ENCODE measurements around the gene MAP7D1.
"Not testable (repeated sequence)": the region's sequence is repeated elsewhere in the genome, so short reads cannot be mapped to it uniquely, and the experiment has no call there.

The MAP7D1 gene

DNA sequence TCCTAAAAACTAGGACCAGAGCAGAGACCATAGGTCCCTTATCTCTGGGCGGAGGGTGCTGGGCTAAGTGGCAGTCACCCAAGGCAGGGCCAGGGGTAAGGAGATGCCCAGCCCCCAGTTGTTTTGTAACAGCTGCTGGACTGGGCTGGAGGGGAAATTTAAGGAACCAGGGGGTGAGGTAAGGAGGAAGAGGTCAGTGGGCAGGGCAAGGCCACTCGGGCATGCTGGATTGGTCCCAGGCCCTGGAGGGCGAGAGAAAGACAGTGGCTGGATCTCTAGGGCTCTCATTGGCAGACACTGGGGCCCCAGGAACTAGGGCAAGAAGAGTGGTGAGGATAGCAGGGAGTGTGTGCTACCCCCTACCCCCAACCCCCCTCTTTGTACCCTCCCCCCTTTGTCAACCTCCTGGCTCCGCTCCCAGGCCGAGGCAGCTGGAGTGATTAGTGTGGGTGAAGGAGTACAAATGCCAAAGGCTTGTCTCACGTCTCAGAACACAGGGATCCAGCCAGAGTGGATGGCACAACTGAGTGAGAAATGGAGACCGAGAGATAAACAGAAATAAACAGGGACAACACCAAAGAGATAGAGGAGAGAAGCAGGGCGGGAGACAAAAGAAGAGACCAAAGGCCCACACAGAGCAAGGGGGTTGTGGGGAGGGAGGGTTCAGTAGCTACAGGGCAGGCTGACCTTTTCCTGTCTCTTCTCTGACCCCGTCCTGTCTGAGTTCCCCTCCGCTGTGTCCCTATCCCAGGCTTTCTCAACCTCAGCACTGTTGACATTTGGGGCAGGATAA is 47.8 kb downstream of the MAP7D1 start:
- DNase-seq (ENCODE audit: low read depth), result no peak

DNA sequence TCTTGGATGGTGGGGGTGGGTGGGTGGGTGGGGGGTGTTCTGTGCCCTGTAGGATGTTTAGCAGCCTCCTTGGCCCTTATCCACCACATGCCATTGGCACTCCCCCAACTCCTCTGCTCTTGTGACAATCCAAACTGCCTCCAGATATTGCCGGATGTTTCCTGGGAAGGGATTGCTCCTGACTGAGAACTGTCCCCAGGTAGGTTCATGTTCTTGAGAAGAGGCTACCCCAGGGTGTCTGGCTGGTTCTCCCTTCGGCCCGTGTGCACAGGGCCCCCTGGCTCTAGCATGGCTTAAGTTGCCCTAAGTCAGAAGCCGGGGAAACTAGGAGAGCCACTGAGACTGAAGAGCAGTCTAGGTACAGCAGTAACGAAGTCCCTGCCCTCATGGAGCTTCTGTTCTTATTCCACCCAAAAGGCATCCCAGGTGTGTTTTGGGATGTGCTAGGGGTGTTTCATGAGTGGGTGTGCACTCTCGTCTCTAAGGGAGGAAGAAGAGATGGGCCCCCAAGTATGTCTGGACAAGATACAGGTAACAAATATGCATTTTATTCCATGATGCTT is 48.5 kb downstream of the MAP7D1 start:
- no peak for DNase-seq (ENCODE audit: low read depth)

DNA sequence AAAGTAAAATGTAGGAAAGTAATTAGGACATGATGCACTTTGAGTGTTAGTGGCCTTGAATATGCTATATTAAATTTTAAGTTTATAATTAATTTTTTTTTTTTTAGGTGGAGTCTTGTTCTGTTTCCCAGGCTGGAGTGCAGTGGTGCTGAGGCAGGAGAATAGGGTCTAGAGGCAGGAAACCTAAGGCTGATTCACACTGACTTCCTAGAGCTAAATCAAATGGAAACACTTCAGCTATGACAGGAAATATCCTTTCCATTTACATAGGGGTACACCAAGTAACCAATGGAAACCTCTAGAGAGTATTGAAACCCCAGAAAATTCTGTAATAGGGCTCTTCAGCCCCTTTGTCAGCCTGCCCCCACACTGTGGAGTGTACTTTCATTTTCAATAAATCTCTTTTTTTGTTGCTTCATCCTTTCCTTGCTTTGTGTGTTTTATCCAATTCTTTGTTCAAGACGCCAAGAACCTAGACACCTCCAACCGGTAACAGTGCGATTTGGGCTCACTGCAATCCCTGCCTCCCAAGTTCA is 50.4 kb downstream of the MAP7D1 start:
- DNase-seq (ENCODE audit: low read depth), result no peak

DNA sequence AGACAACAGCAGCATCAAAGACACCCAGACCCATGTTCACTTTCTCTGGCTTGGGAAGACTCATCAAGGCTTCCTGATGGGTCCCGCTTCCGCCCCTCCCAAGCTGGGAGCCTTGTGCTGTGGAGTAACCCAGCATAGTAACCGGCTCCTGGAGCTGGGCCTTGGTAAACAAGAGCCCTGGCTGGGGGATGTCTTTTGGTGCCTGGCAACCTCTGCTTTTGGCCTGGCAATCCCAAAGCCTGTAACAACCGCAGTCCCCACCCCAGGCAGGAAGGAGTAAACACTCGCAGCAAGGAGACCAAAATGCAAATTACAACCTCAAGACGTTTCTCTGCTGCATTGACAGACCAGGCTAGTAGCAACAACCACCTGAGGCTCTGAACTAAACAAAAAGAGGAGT is 51.4 kb downstream of the MAP7D1 start:
- DNase-seq (ENCODE audit: low read depth), result no peak

DNA sequence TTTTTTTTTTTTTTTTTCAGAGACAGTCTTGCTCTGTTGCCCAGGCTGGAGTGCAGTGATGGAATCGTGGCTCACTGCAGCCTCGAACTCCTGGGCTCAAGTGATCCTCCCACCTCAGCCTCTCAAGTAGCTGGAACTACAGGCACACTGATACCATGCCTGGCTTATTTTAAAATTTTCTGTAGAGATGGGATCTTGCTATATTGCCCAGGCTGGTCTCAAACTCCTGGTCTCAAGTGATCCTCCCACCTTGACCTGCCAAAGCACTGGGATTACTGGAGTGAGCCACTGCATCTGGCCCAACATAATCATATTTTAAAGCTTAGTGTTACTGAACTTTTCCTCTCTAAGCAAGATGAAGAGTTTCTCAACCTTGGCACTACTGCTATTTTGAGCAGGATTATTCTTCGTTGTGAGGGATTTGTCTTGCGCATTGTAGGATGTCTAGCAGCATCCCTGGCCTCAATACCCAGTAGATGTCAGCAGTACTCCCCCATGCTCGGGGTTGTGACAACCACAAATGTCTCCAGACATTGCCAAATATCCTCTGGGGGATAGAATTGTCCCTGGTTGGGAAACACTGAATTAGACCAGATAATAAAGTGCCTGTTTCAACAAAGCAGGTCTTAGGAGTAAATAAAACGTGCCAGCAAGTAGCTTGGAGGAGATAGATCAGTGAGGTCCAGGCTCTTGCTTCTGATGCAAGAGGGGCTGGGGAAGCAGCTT is 53.2 kb downstream of the MAP7D1 start:
- DNase-seq (ENCODE audit: low read depth), result no peak

DNA sequence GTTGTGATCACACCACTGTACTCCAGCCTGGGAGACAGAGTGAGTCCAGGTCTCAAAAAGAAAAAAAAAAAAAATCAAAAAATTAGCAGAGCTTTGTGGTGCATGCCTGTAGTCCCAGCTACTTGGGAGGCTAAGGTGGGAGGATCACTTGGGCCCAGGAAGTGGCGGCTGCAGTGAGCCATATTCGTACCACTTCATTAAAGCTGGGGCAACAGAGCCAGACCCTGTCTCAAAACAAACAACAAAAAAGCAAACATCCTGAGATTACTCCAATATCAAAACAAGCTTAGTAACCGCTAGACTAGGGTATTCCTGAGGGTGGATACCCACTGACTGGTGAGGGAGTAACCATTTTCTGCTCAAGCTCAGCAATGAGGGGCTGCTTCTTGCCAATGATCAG is 55.3 kb downstream of the MAP7D1 start:
- DNase-seq (ENCODE audit: low read depth), result no peak

DNA sequence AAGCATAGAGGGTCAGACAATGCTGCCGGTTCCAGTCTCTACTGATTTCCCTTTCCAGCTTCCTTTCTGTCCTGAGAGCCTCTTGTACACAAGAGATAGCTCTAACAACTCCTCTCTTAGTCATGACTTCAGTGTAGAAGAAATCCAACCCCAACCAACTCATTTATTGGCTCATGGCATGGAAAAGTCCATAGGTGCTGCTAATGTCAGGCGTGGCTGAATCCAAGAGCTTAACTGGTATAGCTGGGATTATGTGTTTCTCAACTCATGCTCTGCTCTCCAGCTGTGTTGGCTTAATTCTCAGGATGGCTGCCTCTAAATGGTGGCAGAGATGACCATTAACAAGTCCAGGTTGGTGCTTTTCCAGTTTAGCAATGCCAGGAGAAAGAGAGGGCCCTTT is 55.9 kb downstream of the MAP7D1 start:
- DNase-seq (ENCODE audit: low read depth), result no peak

DNA sequence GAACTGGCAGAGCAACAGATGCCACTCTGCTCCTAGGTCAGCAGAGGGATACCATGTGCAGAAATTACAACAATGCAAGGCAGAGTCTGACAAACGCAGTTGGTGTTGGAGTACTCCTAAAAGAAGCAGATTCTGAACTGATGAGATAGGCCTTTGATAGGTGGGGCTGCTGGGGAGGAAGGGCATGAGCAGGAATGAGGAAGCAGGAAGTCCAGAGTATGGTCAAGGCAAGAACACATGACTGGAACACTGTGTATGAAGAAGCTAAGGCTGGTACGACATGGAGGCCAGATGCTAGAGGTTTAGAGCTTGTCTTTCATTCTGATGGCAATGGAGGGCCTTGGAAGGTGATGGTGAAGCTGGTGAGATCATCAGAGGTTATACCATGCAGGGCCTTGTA is 56.8 kb downstream of the MAP7D1 start:
- DNase-seq (ENCODE audit: low read depth), result no peak

DNA sequence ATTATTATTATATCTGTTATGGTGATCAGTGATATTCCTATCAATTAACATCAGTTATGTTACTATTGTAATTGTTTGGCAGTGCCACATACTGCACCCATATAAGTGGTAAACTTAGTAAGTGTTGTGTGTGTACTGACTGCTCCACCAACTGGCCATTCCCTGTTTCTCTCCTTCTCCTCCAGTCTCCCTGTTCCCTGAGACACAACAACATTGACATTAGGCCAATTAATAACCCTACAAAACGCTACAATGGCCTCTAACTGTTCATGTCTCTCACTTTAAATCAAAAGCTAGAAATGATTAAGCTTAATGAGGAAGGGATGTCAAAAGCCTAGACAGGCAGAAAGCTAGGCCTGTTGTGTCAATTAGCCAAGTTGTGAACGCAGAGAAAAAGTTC is 61.7 kb downstream of the MAP7D1 start:
- no peak for DNase-seq (ENCODE audit: low read depth)

DNA sequence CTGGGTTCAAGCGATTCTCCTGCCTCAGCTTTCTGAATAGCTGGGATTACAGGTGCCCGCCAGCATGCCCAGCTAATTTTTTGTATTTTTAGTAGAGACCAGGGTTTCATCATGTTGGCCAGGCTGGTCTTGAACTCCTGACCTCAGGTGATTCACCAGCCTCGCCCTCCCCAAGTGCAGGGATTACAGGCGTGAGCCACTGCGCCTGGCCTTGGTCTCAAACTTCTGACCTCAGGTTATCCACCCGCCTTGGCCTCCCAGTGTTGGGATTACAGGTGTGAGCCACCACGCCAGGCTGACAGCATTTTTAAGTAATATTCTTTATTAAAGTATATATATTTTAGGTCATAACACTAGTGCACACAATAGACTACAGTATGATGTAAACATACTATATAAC is 65.9 kb downstream of the MAP7D1 start:
- DNase-seq (ENCODE audit: low read depth), result not testable (repeated sequence)

DNA sequence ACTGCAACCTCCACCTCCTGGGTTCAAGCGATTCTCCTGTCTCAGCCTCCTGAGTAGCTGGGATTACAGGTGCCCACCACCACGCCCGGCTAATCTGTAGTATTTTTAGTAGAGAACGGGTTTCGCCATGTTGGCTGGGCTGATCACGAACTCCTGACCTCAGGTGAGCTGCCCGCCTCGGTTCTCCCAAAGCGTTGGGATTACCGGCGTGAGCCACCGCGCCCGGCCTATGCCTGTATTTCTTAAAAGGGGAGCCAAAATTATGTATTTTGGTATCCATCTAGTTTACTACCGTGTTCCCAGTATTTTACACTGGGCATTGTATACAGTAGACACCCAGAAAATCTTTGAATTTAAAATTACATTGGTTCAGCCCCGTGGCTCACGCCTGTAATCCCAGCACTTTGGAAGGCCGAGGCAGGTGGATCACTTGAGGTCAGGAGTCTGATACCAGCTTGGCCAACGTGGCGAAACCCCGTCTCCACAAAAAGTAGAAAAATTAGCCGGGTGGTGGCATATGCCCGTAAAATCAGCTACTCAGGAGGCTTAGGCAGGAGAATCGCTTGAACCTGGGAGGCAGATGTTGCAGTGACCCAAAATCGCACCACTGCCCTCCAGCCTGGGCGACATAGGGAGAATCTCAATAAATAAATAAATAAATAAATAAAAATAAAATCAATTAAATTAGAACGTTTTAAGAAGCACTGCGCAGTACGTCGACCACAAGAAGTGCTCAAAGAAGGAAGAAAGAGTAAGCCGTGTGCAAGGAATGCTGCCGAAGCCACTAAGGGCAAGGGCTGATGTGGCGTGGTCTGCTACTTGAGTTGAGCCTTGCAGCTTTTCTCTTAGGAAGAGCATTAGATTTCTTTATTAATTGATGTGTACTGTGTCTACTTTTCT is 66.8 kb downstream of the MAP7D1 start:
- no peak for DNase-seq (ENCODE audit: low read depth)

DNA sequence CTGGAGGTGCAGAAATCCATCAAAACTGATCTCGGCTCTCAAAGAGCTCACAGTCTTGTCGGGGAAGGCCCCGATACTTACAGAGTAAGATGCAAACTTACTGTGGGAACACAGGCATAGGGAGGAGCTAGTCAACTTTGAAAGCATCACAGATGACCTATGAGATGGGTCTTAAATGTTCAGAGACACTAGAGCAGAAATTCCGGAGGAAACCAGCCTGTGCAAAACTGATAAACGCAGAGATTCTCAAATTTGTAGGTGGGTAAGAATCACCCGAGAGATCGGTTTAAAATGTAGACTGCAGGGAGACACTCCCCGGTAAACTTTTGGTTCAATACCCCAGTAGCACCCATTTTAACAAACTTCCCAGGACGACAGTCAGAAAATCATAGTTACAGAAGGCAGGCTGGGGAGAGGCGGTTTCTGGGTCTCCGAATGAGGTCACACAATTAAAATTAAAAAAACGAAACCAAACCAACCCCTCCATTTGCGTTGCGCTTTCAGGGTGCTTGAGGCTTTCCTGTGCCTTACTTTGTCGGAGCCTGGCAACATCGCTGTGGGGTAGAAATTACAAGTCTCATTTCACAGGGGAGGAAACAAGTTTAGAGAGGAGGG is 67.5 kb downstream of the MAP7D1 start:
- peak; percentile 42 for DNase-seq (ENCODE audit: low read depth)

DNA sequence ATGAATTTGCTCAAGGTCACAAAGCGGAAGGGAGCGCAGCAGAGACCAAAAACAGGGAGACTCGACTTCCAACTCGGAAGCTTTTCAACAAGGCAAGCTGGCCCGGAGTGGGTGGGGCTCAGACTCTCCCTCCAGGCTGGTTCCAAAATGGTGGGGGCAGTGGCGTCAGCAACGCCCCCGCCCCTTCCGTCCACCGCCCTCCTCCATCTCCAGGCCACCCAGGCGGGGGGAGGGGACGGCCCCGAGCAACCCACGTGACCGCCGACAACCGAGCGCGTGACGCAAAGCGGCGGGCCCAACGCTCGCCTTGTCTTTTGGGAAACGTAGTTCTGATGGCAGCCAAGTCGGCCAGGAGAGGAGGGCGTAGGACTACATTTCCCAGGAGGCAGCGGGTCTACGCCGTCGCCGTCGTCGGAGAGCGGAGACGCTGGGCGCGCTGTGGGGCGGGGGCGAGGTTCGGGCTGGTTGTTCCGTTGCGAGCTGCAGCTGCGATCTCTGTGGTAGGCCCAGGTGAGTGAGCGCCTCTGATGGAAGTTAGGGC is 68.1 kb downstream of the MAP7D1 start, which contains the start of gene THRAP3:
TSS of gene THRAP3 (plus strand) at position 448 of the 541 bp plus-strand sequence. CDS start 58,121 bp downstream, outside the sequence.
- DNase-seq (ENCODE audit: low read depth), result peak; percentile 99

DNA sequence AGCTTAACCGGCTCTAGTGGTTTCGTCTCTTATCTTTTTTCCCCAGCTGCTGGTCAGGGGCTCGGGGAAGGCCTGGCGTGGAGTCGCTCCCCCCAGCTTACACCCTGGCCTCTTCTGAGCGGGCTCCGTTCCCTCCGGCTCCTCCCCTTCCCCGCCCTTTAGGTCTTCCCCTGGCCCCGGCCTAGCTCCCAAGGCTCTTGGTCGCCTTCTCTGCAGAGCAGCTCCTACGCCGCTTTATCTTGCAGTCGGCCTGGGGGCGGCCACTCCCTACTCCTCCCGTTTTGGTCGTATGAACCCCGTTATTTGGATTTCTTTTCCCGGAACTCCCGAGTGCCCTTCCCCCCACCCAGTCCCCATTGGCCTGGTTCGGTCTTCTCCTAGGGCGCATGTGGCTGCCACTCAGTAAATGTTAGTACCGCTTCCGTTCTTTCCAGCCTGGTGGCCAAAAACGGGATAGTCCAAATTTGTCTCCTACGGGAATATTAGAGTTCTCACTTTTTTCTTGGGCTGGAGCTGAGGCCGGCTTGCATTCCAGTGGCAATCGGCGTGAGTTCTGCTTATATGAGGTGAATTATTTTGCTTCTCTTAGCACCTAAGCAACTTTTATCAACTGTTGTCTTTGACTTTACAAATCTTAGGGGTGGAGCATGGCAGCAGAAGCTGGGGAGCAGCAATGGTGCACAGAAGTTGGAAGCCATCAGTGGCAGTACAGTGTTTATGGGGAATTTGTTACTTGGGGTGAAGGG is 68.8 kb downstream of the MAP7D1 start:
- DNase-seq (ENCODE audit: low read depth), result peak; percentile 79

DNA sequence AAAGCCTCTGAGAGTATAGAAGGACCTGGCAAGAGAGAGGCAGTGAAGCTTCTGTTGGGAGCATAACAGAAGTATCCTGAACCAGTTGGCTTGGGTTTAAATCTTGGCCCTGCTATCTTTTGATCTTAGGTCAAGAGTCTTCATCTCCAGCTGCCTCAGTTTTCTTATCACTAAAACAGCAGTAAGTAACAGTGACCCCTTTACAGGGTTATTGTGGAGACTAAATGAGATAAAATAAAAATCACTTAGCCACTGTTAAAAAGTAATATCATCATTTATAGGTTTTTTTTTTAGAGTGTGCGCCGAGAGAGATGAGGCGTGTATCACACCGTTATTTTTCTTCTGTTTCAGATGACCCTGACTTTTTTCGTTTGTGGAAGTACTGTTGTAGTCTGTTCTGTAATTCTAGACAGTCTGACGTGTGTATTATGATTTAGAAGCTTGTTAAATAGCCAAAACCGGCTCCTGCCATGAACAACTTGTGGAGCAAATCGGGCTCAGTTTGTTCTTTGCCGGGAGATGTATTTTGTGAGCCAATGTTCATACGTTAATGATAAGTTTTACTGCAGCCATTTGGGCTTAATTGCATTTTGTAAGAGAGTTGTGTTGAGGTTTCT is 69.4 kb downstream of the MAP7D1 start:
- DNase-seq (ENCODE audit: low read depth), result no peak

DNA sequence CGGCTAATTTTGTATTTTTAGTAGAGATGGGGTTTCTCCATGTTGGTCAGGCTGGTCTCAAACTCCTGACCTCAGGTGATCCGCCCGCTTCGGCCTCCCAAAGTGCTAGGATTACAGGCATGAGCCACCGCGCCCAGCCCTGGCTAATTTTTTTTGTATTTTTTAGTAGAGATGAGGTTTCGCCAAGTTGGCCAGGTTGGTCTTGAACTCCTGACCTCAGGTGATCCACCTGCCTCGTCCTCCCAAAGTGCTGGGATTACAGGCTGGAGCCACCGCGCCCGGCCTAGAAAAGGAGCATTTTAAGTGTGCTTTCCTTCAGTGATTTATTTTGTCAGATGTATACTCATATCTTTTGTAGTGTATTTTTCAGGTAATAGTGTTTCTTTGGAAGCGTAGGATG is 74.3 kb downstream of the MAP7D1 start:
- not testable (repeated sequence) for DNase-seq (ENCODE audit: low read depth)
